ENCODE measurements around the gene BTNL3. TPM values are rescaled to one million over a fixed set of nuclear protein-coding genes. Genes with fewer than 3 reads are reported as not detected.

BTNL3 gene
- total RNA-seq (ENCODE audit: low replicate concordance), result 0.34 TPM in 1 of 2 replicates, not detected in the other

GRCh38 chr5:180988592-180988991, at the start of gene BTNL3:
BTNL3 (plus strand) TSS chr5:180988846; CDS start chr5:180989029, 183 bp downstream.
- H3F3A ChIP-seq (ENCODE audit: low read depth), result no peaks in the 10 kb centered on the region
- no peak within 1 kb of the TSS for H3K9ac ChIP-seq
- H3K27me3 Mint-ChIP-seq (ENCODE audit: insufficient read depth, low read depth), result no peaks in the 10 kb centered on the region
- no peaks in the 10 kb centered on the region for H4K20me1 ChIP-seq (ENCODE audit: low read depth)
- no peaks in the 10 kb centered on the region for H3K36me3 Mint-ChIP-seq
- no peaks in the 10 kb centered on the region for H3K9me3 Mint-ChIP-seq
- no peaks in the 10 kb centered on the region for H3K27me3 ChIP-seq
- H3K27ac ChIP-seq, result no peak within 1 kb of the TSS
- H3K27ac Mint-ChIP-seq, result no peak within 1 kb of the TSS
- no peaks in the 10 kb centered on the region for H3K4me1 ChIP-seq
- H3K36me3 ChIP-seq, result no peaks in the 10 kb centered on the region
- no peak for DNase-seq (ENCODE audit: low spot score)
- no peaks in the 10 kb centered on the region for H3K4me1 Mint-ChIP-seq
- no peak within 1 kb of the TSS for H3K4me3 Mint-ChIP-seq
- no peaks in the 10 kb centered on the region for H3K9me3 ChIP-seq (ENCODE audit: low read depth)
- H3K79me2 ChIP-seq (ENCODE audit: low read depth), result no peaks in the 10 kb centered on the region
- H2AFZ ChIP-seq (replicated peaks), result no peak within 1 kb of the TSS
- no peak within 1 kb of the TSS for H3K4me3 ChIP-seq
- no peak within 1 kb of the TSS for H3K4me2 ChIP-seq
- no peak for TF ChIP-seq CTCF (IDR thresholded peaks at IDR 0.05)
- no peak for TF ChIP-seq EZH2 (IDR thresholded peaks at IDR 0.05)
- TF ChIP-seq EZH2phosphoT487 (IDR thresholded peaks at IDR 0.05), result no peak

GRCh38 chr5:180950291-180950949, 38.2 kb upstream of the BTNL3 start:
- Histone ChIP-seq H3K4me2 (no peak overlapping the region), H3K9ac (no peak overlapping the region), H3K36me3 (no peaks in the 10 kb centered on the region), H3F3A (ENCODE audit: low read depth) (no peaks in the 10 kb centered on the region), H3K4me1 (no peaks in the 10 kb centered on the region), H3K27me3 (peaks cover 12% of the 10 kb centered on the region), H3K9me3 (ENCODE audit: low read depth) (no peaks in the 10 kb centered on the region), H4K20me1 (ENCODE audit: low read depth) (no peaks in the 10 kb centered on the region), H3K79me2 (ENCODE audit: low read depth) (no peaks in the 10 kb centered on the region), H3K4me3 (no peak overlapping the region), H3K27ac (no peak overlapping the region), H2AFZ (replicated peaks) (no peak overlapping the region)
- no peak for TF ChIP-seq EZH2phosphoT487 (IDR thresholded peaks at IDR 0.05)
- TF ChIP-seq EZH2 (IDR thresholded peaks at IDR 0.05), result no peak
- TF ChIP-seq CTCF (IDR thresholded peaks at IDR 0.05), result no peak
- Mint-ChIP-seq H3K4me3 (no peak overlapping the region), H3K36me3 (no peaks in the 10 kb centered on the region), H3K4me1 (no peaks in the 10 kb centered on the region), H3K27ac (no peak overlapping the region), H3K27me3 (ENCODE audit: insufficient read depth, low read depth) (no peaks in the 10 kb centered on the region), H3K9me3 (no peaks in the 10 kb centered on the region)
- no peak for DNase-seq (ENCODE audit: low spot score)

- Histone ChIP-seq H3K79me2 (ENCODE audit: low read depth) (no peaks in the 10 kb centered on the region), H3K9ac (no peak overlapping the region), H3K4me2 (no peak overlapping the region), H4K20me1 (ENCODE audit: low read depth) (no peaks in the 10 kb centered on the region), H3K27me3 (no peaks in the 10 kb centered on the region), H3K27ac (no peak overlapping the region), H3K4me1 (no peaks in the 10 kb centered on the region), H3K9me3 (ENCODE audit: low read depth) (no peaks in the 10 kb centered on the region), H3K36me3 (no peaks in the 10 kb centered on the region), H3K4me3 (no peak overlapping the region), H2AFZ (replicated peaks) (no peak overlapping the region), H3F3A (ENCODE audit: low read depth) (no peaks in the 10 kb centered on the region)
- Mint-ChIP-seq H3K27me3 (ENCODE audit: insufficient read depth, low read depth) (no peaks in the 10 kb centered on the region), H3K27ac (no peak overlapping the region), H3K4me3 (no peak overlapping the region), H3K9me3 (no peaks in the 10 kb centered on the region), H3K4me1 (no peaks in the 10 kb centered on the region), H3K36me3 (no peaks in the 10 kb centered on the region)
- DNase-seq (ENCODE audit: low spot score), result no peak
- TF ChIP-seq EZH2 (IDR thresholded peaks at IDR 0.05) (no peak), CTCF (IDR thresholded peaks at IDR 0.05) (no peak), EZH2phosphoT487 (IDR thresholded peaks at IDR 0.05) (no peak)
Observed at GRCh38 chr5:180959661-180960060, 29.0 kb upstream of the BTNL3 start.
